OCI-LY1 (cell line): ENCODE measurements around the gene C2orf72.
"Not testable (repeated sequence)": the region's sequence is repeated elsewhere in the genome, so short reads cannot be mapped to it uniquely, and the experiment has no call there.

Experiments
- EZH2 ChIP-seq: fragments of 200-600 bp; sonication (generic), shearing (Covaris generic); IDR thresholded peaks from 2 replicates; pipeline ENCODE4 v1.8.0; 2017; ENCODE audit warnings: borderline replicate concordance, mixed run types, mild to moderate bottlenecking, antibody characterized with exemption, low read length, moderate library complexity, mixed read lengths
- TF ChIP-seq, protein P1 (sequence below): fragments of 200-600 bp; sonication (generic), shearing (Covaris generic); IDR thresholded peaks from 2 replicates; pipeline ENCODE4 v1.5.1; 2017; ENCODE audit warnings: mild to moderate bottlenecking, antibody characterized with exemption, low read length, moderate library complexity, mixed read lengths

- TF ChIP-seq, protein P1, sequence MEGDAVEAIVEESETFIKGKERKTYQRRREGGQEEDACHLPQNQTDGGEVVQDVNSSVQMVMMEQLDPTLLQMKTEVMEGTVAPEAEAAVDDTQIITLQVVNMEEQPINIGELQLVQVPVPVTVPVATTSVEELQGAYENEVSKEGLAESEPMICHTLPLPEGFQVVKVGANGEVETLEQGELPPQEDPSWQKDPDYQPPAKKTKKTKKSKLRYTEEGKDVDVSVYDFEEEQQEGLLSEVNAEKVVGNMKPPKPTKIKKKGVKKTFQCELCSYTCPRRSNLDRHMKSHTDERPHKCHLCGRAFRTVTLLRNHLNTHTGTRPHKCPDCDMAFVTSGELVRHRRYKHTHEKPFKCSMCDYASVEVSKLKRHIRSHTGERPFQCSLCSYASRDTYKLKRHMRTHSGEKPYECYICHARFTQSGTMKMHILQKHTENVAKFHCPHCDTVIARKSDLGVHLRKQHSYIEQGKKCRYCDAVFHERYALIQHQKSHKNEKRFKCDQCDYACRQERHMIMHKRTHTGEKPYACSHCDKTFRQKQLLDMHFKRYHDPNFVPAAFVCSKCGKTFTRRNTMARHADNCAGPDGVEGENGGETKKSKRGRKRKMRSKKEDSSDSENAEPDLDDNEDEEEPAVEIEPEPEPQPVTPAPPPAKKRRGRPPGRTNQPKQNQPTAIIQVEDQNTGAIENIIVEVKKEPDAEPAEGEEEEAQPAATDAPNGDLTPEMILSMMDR: not testable (repeated sequence)
- TF ChIP-seq EZH2: not testable (repeated sequence)
Observed at GRCh38 chr2:231004930-231005329, 32.4 kb upstream of the C2orf72 start.
